NCI-H2081 treated with DMSO at 0.1 percent for 48 hours (cell line): ENCODE measurements around the gene RASEF.

Source experiments
- DNase-seq: peaks from one replicate; lab custom pipeline; 2025; lab: John Stamatoyannopoulos, UW

RASEF gene

DNA sequence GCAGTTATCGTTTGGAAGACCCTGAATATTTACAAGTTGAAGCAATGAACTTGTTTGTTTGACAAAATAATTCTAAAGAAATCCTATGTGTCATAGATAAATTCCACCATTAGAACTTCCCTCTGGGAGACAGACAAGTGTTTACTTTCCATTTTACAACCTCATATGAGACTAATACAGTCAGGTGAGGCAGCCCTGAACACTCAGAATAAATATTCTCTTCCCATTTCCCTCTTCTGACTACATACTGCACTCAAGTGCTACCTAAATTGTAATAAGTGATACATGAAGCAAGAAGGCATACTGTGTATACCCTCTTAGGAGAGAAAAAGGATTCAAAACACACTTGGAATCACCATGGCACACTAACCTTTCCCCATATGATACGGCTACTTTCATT lies 6.8 kb downstream of the RASEF start:
- DNase-seq: no peak

- DNase-seq: no peak
Measured at GRCh38 chr9:83047839-83048775, 14.8 kb downstream of the RASEF start.

DNA sequence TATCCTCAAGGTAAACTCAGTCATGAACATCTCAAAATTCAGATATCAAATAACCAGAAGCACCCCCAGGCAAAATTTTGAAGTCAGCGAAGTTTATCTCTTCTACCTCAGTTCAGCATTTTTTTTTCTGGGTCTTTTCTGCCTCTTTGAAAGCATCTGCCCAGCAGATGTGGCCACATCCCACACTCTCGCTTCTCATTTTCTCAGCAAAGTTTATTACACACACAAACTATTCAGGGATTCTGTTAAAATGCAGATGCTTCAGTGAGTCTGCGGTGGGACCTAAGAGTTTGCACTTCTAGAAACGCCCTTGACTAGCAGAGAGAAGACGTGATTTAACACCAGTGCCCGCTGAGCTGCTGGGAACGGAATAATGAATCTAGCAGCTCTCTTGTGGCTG lies 19.3 kb downstream of the RASEF start:
- no peak for DNase-seq

- no peak for DNase-seq
Measured at GRCh38 chr9:83041771-83042170, 21.2 kb downstream of the RASEF start.

DNA sequence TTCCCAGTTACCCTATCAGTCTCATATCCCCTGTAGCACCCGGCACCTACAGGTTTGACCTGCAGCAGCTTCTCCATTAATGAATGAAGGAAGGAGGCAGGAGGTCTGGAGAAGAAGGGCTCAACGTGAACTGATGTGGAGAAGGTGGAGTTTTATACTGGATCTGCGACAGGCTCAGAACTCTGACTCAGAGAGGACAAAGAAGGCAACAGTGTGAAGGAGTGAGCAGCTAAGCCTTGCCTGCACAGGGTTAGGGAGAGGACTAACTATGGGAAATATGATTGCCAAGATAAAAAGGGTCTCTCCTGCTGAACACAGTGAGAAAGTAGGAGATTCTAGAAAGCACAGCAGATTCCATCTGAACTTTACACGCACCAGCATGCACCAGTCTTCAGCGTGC lies 23.6 kb downstream of the RASEF start:
- no peak for DNase-seq

GRCh38 chr9:83036043-83036442 lies 26.9 kb downstream of the RASEF start:
- no peak for DNase-seq

- no peak for DNase-seq
Measured at GRCh38 chr9:83035143-83035542, 27.8 kb downstream of the RASEF start.

- DNase-seq: no peak
Measured at GRCh38 chr9:83034587-83034986, 28.4 kb downstream of the RASEF start.

DNA sequence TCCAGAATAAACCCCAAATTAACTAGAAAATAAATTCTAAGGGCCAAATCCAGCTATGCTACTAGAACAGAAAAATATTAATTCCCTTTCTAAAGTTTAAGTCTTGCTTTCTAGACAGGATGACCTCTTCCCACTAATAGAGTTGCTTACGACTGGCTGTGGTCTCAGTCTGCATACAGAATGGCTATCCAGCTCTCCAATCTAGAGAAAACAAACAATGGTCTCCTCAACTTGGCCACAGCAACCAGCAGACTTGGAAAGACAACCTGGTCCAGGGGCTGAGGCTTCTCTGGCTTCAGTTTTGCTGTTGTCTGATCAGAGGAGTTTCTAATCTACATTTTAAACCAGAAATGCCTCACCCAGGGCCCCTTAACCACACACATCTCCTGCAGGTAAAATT lies 28.9 kb downstream of the RASEF start:
- DNase-seq: no peak

- no peak for DNase-seq
Measured at GRCh38 chr9:83032065-83032625, 30.8 kb downstream of the RASEF start.

- no peak for DNase-seq
Measured at GRCh38 chr9:83030391-83031107, 32.4 kb downstream of the RASEF start.

DNA sequence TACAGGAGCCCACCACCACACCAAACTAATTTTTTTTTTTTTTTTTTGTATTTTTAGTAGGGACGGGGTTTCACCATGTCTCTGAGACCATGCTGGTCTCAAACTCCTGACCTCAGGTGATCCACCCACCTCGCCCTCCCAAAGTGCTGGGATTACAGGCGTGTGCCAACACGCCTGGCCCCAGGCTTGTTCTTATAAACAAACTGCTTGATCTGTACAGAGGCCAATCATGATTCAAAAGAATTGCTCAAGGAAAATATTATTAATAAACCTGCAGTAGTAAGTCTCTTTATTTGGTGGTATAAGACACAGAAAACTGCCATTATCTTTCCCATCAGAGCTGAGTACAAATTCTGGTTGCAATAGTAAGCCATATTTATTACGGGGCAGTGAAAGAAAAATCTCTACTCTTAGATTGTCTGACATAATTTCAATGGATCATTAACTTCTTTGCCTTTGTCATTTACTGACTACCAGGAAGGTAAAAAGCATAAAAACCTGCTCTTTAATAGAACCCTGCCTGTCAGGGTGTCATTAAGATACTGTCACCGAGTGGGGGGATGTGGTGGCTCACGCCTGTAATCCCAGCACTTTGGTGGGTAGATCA lies 33.3 kb downstream of the RASEF start:
- DNase-seq: no peak

DNA sequence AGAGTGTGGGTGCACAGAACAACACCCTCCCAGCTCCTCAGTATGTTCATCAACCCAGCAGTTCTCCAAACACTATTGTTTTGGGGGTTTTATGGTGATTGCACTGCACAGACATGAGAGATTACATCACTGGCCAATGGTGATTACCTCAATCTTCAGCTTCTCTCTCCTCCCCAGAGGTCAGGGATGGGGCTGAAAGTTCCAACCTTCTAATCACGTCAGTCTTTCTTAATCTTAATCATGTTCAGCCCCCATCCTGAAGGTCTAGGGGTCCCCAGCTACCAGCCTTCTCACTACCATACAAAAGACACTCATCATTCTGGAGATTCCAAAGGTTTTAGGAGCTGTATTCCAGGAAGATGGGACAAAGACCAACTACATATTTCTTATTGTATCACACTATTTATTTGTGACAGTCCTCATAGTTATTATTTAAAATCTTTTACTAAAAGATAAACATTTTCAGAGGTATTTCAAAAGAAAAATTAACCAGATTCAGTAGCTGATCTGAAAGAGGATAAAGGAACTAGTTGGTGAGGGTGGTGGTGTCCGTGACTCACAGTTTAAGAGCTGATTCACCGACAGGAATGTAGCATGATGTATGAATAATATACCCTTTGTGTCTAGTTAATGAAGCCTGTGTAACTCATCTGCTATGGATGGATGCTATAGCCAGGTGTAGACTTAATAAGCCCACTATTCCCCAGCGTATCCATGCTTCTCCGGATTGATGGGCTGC lies 35.6 kb downstream of the RASEF start:
- no peak for DNase-seq

DNA sequence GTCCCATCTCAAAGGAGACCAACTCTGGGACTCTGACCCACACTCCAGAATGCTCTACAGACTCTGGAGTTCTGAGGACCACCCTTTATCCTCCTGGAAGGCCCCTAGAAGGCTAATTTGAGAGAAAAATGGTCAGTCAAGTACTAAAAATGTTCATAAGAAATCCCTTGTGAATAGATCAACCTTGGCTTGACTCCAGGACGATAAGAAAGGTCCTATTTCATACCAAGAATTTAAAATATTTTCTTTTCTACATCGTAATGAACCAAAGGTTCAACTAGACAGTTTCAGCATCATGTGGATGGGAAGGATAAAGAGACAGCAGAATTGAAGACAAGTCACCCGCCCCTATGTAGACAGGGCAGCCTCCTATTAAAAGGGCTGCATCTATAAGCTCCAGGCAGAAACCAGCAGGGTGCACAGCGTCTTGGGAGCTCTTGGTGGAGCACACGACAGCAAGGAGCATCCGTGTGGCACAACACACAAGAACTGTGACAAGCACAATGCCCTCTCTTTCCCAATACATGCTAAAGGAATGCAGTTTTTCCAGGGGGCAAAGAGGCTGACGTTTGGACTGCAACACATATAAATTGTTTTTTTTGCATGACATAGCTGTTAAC lies 38.3 kb downstream of the RASEF start:
- DNase-seq: no peak

DNA sequence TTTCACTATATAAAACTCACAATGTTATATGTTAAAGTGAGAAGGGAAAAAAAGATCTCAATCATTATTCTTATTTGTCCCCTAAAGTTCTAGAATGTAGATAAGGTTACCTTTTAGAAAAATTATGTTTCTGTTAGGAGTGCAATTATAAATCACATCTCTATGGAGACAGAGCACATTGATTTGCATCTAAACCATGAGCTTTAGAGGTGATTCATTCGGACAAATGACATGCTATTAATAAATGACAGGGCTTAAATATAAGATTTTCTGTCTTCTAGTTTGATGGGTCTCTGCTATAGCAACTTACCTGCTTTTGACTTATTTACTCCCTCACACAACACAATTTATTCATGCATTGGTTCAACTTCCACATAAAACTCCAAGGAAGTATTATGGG lies 39.8 kb downstream of the RASEF start:
- DNase-seq: no peak

DNA sequence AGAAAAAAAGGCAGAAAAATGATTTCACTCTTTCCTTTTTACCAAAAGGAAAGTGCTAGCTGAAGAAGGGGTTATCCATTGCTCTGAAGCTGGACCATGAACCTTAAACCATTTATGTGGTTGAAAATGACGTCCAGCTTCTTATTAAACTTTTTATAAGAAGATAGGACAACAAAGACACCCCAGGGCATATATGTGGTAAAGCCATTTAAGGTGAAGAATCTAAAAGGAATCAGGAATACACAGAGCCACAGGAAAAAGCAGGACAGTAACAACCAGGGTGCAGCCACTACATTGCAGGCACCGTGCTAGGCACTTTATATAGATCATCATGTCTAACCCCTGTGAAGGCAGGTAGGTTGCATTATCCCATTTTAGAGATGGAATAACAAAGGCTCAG lies 42.1 kb downstream of the RASEF start:
- no peak for DNase-seq

DNA sequence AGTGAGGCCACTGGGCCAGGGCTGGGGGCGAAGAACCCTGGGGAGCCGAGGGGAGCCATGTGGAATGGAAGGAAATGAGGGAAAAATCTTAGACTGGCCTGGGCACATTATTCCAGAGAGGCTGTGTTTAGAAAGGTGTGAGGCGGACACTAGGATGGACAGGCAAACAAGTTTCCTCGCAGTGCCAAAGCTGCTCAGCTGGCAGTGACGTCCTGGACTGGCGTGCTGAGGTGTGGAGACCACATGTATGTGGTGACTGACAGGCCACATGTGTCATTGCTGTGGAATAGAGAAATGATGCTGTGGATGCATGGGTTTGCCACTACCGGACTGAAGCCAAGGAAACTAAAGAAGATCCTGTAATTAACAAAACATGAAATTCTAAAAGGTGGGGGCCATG lies 42.6 kb downstream of the RASEF start:
- no peak for DNase-seq

- DNase-seq: no peak
Measured at GRCh38 chr9:83019246-83019645, 43.7 kb downstream of the RASEF start.

GRCh38 chr9:83015897-83016296 lies 47.0 kb downstream of the RASEF start:
- no peak for DNase-seq

DNA sequence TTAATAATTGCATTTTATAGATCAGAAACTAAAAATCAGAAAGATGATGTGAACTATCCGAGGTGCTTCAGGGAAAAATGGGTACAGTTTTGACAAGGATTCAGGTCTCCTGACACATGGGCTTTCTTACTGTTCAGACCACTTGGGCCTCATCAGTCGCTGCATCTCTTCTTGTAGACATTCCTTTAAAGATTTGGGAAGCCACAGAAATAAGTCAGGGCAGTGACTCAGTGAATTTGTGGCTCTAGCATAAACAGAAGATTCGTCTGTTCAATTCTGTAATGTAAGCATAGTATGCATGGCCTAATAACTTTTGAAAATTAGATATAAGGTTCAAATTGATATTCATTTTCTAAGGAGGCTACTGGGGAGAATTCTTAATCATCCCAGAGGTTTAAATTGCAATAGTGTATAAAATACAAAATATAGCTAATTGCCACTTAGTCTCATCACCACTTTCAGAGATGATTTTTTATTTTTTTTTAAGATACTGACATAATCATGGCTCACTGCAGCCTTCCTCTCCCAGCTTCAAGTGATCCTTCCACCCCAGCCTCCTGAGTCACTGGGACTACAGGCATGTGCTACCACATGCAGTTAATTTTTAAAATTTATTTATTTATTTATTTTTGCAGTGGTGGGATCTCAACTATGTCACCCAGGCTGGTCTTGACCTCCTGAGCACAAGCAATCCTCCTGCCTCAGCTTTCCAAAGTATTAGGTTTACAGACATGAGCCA lies 48.9 kb downstream of the RASEF start:
- no peak for DNase-seq
